H1 (cell line): ENCODE results near the gene SHC3. TPM values are rescaled to one million over a fixed set of nuclear protein-coding genes. Genes with fewer than 3 reads are reported as not detected.

Experiments
- CTCF ChIA-PET: fragments of 300-600 bp; sonication (Branson Sonifier 250); formaldehyde crosslinking; loops from one replicate; lab custom pipeline; 2021; ENCODE audit not compliant: partially characterized antibody; lab: Charles Lee
- POLR2A ChIA-PET: fragments of 300-600 bp; sonication (Branson Sonifier 250); formaldehyde crosslinking; loops from one replicate; lab custom pipeline; 2021; ENCODE audit warnings: inconsistent platforms; ENCODE audit not compliant: partially characterized antibody; lab: Charles Lee
- DNase-seq, 2 experiments: peaks; one replicate each; pipeline versions ENCODE4 v3.0.0 to v3.0.0-alpha.2; 2010 to 2022; ENCODE audit warnings: low spot score in 2 of 2, low read depth in 1 of 2, mixed read lengths in 1 of 2
- FAIRE-seq: peaks from 2 replicates; lab custom pipeline; 2011; peaks lifted over from hg19 to GRCh38; lab: Jason Lieb, UNC
- H2AFZ ChIP-seq: 2 replicates; pipeline ENCODE4 v1.8.1; 2012; ENCODE audit warnings: low read length, inconsistent platforms
- H2AK5ac ChIP-seq: 2 replicates; pipeline ENCODE4 v1.6.1; 2013; ENCODE audit warnings: low read depth, low read length
- H2BK120ac ChIP-seq: replicated peaks from 2 replicates; pipeline ENCODE3; 2013; ENCODE audit warnings: low read depth, low read length, inconsistent platforms
- H2BK12ac ChIP-seq: 2 replicates; pipeline ENCODE4 v1.6.1; 2013; ENCODE audit warnings: low read depth, low read length
- H2BK15ac ChIP-seq: 2 replicates; pipeline ENCODE4 v1.6.1; 2013; ENCODE audit warnings: low read length
- H2BK20ac ChIP-seq: 2 replicates; pipeline ENCODE4 v1.6.1; 2013; ENCODE audit warnings: low read length
- H2BK5ac ChIP-seq: 2 replicates; pipeline ENCODE4 v1.6.1; 2013; ENCODE audit warnings: low read depth, low read length
- H3K14ac ChIP-seq: 2 replicates; pipeline ENCODE4 v1.6.1; 2013; ENCODE audit warnings: inconsistent platforms; ENCODE audit not compliant: insufficient read length
- H3K18ac ChIP-seq: 2 replicates; pipeline ENCODE4 v1.6.1; 2013; ENCODE audit warnings: low read length; ENCODE audit errors: extremely low read depth
- H3K23ac ChIP-seq: 2 replicates; pipeline ENCODE4 v1.6.1; 2013; ENCODE audit warnings: inconsistent platforms; ENCODE audit not compliant: insufficient read length
- H3K23me2 ChIP-seq: 2 replicates; pipeline ENCODE4 v1.6.1; 2013; ENCODE audit warnings: low read depth, low read length
- H3K27ac ChIP-seq: 2 replicates; pipeline ENCODE4 v1.6.1; 2011; ENCODE audit warnings: low read depth, low read length, inconsistent platforms
- H3K27me3 ChIP-seq, 4 experiments: replicated peaks in 1 of 4; 1 replicate in 1 of 4; 2 replicates in 3 of 4; pipeline versions ENCODE4 v1.6.1 to v1.8.1; 2011 to 2013; ENCODE audit warnings: low read length in 3 of 4, mild to moderate bottlenecking in 3 of 4, inconsistent platforms in 2 of 4, mixed read lengths in 2 of 4, moderate library complexity in 1 of 4; ENCODE audit not compliant: control insufficient read depth in 3 of 4, insufficient read depth in 3 of 4; ENCODE audit errors: extremely low read depth in 1 of 4
- H3K36me3 ChIP-seq, 4 experiments: 2 replicates each; pipeline versions ENCODE4 v1.6.1 to v1.8.1; 2011 to 2013; ENCODE audit warnings: mild to moderate bottlenecking in 4 of 4, low read length in 3 of 4, moderate library complexity in 2 of 4, control low read depth in 1 of 4, inconsistent platforms in 1 of 4; ENCODE audit not compliant: insufficient read depth in 4 of 4, control insufficient read depth in 2 of 4
- H3K4ac ChIP-seq: replicated peaks from 2 replicates; pipeline ENCODE3; 2013; ENCODE audit warnings: low read length, low read depth, mixed read lengths, inconsistent platforms; ENCODE audit not compliant: insufficient read length
- H3K4me1 ChIP-seq, 4 experiments: replicated peaks in 1 of 4; 1 replicate in 1 of 4; 2 replicates in 3 of 4; pipeline versions ENCODE4 v1.6.1 to v1.8.1; 2011 to 2013; ENCODE audit warnings: low read length in 3 of 4, inconsistent platforms in 2 of 4, mixed read lengths in 1 of 4; ENCODE audit not compliant: insufficient read depth in 4 of 4, control insufficient read depth in 3 of 4
- H3K4me2 ChIP-seq, 2 experiments: 2 replicates each; pipeline versions ENCODE4 v1.6.1 to v1.8.1; 2011 to 2013; ENCODE audit warnings: low read depth in 2 of 2, low read length in 2 of 2, control low read depth in 1 of 2, inconsistent platforms in 1 of 2, mild to moderate bottlenecking in 1 of 2; ENCODE audit not compliant: insufficient read depth in 1 of 2
- H3K4me3 ChIP-seq, 4 experiments: fragments of 200-600, 300-600 bp in 1 of 4; sonication (generic), shearing (Covaris generic), sonication (Bioruptor Twin) in 1 of 4; 2 replicates each; pipeline versions ENCODE4 v1.5.1 to v1.8.1; 2011 to 2016; ENCODE audit warnings: low read length in 4 of 4, low read depth in 3 of 4, control low read depth in 2 of 4, inconsistent platforms in 2 of 4, mild to moderate bottlenecking in 2 of 4, mixed read lengths in 1 of 4, moderate library complexity in 1 of 4; ENCODE audit not compliant: insufficient read depth in 2 of 4; ENCODE audit errors: extremely low read depth in 1 of 4
- H3K56ac ChIP-seq: replicated peaks from 2 replicates; pipeline ENCODE3; 2013; ENCODE audit warnings: low read depth, mild to moderate bottlenecking, mixed read lengths, low read length, inconsistent platforms; ENCODE audit not compliant: insufficient read length
- H3K79me1 ChIP-seq: 2 replicates; pipeline ENCODE4 v1.6.1; 2013; ENCODE audit warnings: low read depth, low read length, control low read depth
- H3K79me2 ChIP-seq, 2 experiments: 2 replicates each; pipeline versions ENCODE4 v1.6.1 to v1.8.1; 2012 to 2013; ENCODE audit warnings: low read length in 2 of 2, mild to moderate bottlenecking in 2 of 2, inconsistent platforms in 1 of 2; ENCODE audit not compliant: insufficient read depth in 2 of 2, control insufficient read depth in 1 of 2
- H3K9ac ChIP-seq, 4 experiments: replicated peaks in 1 of 4; 1 replicate in 1 of 4; 2 replicates in 3 of 4; pipeline versions ENCODE4 v1.6.1 to v1.8.1; 2011 to 2013; ENCODE audit warnings: low read depth in 3 of 4, low read length in 3 of 4, control low read depth in 2 of 4, mild to moderate bottlenecking in 2 of 4, moderate library complexity in 2 of 4, inconsistent platforms in 1 of 4; ENCODE audit errors: extremely low read depth in 1 of 4
- H3K9me3 ChIP-seq, 2 experiments: 2 replicates each; pipeline versions ENCODE4 v1.6.1 to v1.8.1; 2012 to 2013; ENCODE audit warnings: mild to moderate bottlenecking in 2 of 2, moderate library complexity in 2 of 2, control low read depth in 1 of 2, inconsistent platforms in 1 of 2, low read depth in 1 of 2, low read length in 1 of 2, mixed read lengths in 1 of 2; ENCODE audit not compliant: insufficient read depth in 2 of 2
- H4K20me1 ChIP-seq, 2 experiments: replicated peaks in 1 of 2; 2 replicates each; pipeline versions ENCODE3 to v1.8.1; 2011 to 2013; ENCODE audit warnings: inconsistent platforms in 2 of 2, low read length in 2 of 2, mild to moderate bottlenecking in 1 of 2; ENCODE audit not compliant: insufficient read depth in 2 of 2, control insufficient read depth in 1 of 2
- H4K5ac ChIP-seq: 2 replicates; pipeline ENCODE4 v1.6.1; 2013; ENCODE audit warnings: low read length, low read depth, mixed read lengths, inconsistent platforms; ENCODE audit not compliant: insufficient read length
- H4K8ac ChIP-seq: 2 replicates; pipeline ENCODE4 v1.8.0; 2013; ENCODE audit warnings: mild to moderate bottlenecking, moderate library complexity, low read length, inconsistent platforms; ENCODE audit not compliant: insufficient read depth; ENCODE audit errors: extremely low read depth
- H4K91ac ChIP-seq: replicated peaks from 2 replicates; pipeline ENCODE3; 2013; ENCODE audit warnings: low read length, mixed read lengths, inconsistent platforms; ENCODE audit not compliant: insufficient read length
- BRCA1 ChIP-seq: IDR thresholded peaks from 2 replicates; pipeline ENCODE4 v1.6.1; 2012; ENCODE audit warnings: low read depth, low read length, improper control_type of control experiment
- CREB1 ChIP-seq: IDR thresholded peaks from 2 replicates; pipeline ENCODE4 v1.6.1; 2012; ENCODE audit warnings: inconsistent platforms
- EZH2 ChIP-seq: fragments of 200-600 bp; sonication (generic); IDR thresholded peaks from 2 replicates; pipeline ENCODE4 v1.7.1; 2012; ENCODE audit warnings: low read depth, mild to moderate bottlenecking, moderate library complexity, low read length, inconsistent platforms; ENCODE audit not compliant: severe bottlenecking
- GTF2F1 ChIP-seq: IDR thresholded peaks from 2 replicates; pipeline ENCODE4 v1.6.1; 2012; ENCODE audit warnings: low read depth, low read length, improper control_type of control experiment, borderline replicate concordance
- JUN ChIP-seq: IDR thresholded peaks from 2 replicates; pipeline ENCODE4 v1.6.1; 2011; ENCODE audit warnings: low read depth, mild to moderate bottlenecking, improper control_type of control experiment, low read length
- KDM4A ChIP-seq: IDR thresholded peaks from one replicate; pipeline ENCODE4 v1.7.1; 2012; ENCODE audit warnings: low read depth, mild to moderate bottlenecking, moderate library complexity, low read length, inconsistent platforms; ENCODE audit not compliant: severe bottlenecking
- KDM5A ChIP-seq: fragments of 200-600 bp; IDR thresholded peaks from 2 replicates; pipeline ENCODE4 v1.7.1; 2012; ENCODE audit warnings: mild to moderate bottlenecking, low read length, inconsistent platforms, mixed read lengths
- MAFK ChIP-seq: IDR thresholded peaks from 2 replicates; pipeline ENCODE4 v1.6.1; 2012; ENCODE audit warnings: low read depth, mild to moderate bottlenecking, improper control_type of control experiment, low read length
- POLR2AphosphoS5 ChIP-seq: IDR thresholded peaks from 2 replicates; pipeline ENCODE4 v1.6.1; 2011; ENCODE audit warnings: low read depth, low read length
- POU5F1 ChIP-seq: IDR thresholded peaks from 2 replicates; pipeline ENCODE4 v1.6.1; 2011; ENCODE audit warnings: low read depth, mild to moderate bottlenecking, low read length, moderate library complexity
- RBBP5 ChIP-seq: IDR thresholded peaks from 2 replicates; pipeline ENCODE4 v1.7.1; 2012; ENCODE audit warnings: low read depth, mild to moderate bottlenecking, inconsistent platforms, low read length, moderate library complexity, borderline replicate concordance
- SAP30 ChIP-seq: fragments of 300-600 bp; sonication (generic); IDR thresholded peaks from 2 replicates; pipeline ENCODE4 v1.7.1; 2012; ENCODE audit warnings: low read length, moderate library complexity, mild to moderate bottlenecking, inconsistent platforms; ENCODE audit not compliant: insufficient read depth, insufficient replicate concordance
- SIRT6 ChIP-seq: IDR thresholded peaks from one replicate; pipeline ENCODE4 v1.7.1; 2012; ENCODE audit warnings: low read length, inconsistent platforms
- SRF ChIP-seq: IDR thresholded peaks from 2 replicates; pipeline ENCODE4 v1.6.1; 2011; ENCODE audit warnings: mild to moderate bottlenecking, low read depth, low read length, moderate library complexity
- ZNF274 ChIP-seq: IDR thresholded peaks from 2 replicates; pipeline ENCODE4 v1.7.0; 2012; ENCODE audit warnings: low read length, borderline replicate concordance; ENCODE audit errors: extremely low read depth
- WGBS, 2 experiments: shearing (Covaris generic) in 1 of 2; methylation state at CpG; one replicate each; pipeline versions ENCODE4 v1.1.6 to v1.1.7; 2013 to 2015; ENCODE audit warnings: low lambda C conversion rate in 2 of 2, mixed read lengths in 2 of 2, inconsistent platforms in 1 of 2, low coverage in 1 of 2, missing lambda C conversion rate in 1 of 2; ENCODE audit not compliant: insufficient replicate concordance in 2 of 2, insufficient coverage in 1 of 2, insufficient read length in 1 of 2; ENCODE audit errors: extremely low coverage in 1 of 2, missing lambda C conversion rate in 1 of 2; 5-methylcytosine and 5-hydroxymethylcytosine counted together
- polyA plus RNA-seq, 7 experiments: library from polyadenylated mRNA; depleted of rRNA in 3 of 7; stranded (reverse) in 5 of 7; unstranded in 2 of 7; fragments of >200 nt in 5 of 7; fragments of 200-250 nt in 2 of 7; gene quantifications; 1 replicate in 5 of 7; 2 replicates in 1 of 7; 4 replicates in 1 of 7; pipeline versions ENCODE4 v1.2.1 to v1.2.3, GENCODE V29; 2011 to 2013; ENCODE audit warnings: missing spikeins in 2 of 7, mixed read lengths in 2 of 7
- total RNA-seq: library from RNA; stranded (reverse); fragmentation: NEBNext Ultra II Directional; extraction: Animal tissue kit (Norgen Biotek cat#: 25700); gene quantifications from 2 replicates; pipeline ENCODE4 v1.2.1, GENCODE V29; 2021

The SHC3 gene
- total and polyA plus RNA-seq, 2 of the 8 experiments (the other 6 are each of a cell fraction or from before 2014, with no cell fraction given): 1.4 to 7.1 TPM

DNA sequence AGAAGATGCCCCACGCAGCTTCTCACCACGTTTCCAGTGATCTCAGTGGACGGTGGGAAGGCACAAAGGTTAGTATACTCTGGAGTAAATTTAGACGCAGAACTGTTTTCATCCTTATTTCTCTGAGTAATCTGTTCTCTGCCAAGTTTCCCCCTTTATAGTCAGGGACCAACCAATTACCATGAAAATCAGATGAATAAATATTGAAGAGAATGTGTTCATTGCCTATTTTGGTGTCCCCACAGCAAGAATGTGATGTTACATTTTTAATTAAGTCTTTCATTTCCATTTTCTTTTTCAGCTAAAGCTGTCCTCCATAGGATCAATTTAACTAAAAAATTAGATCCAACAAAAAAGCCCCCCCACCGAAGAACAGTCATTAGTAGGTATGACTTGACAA lies 146.0 kb downstream of the SHC3 start:
- WGBS, 2 experiments: 91% methylated on average over 5 of the region's 5 CpGs; no CpG with 5 or more reads in 1 of the 2 experiments
- TF ChIP-seq RBBP5 (no peak), SRF (no peak), ZNF274 (no peak), EZH2 (no peak), MAFK (no peak), SAP30 (no peak), POU5F1 (no peak), CREB1 (no peak), GTF2F1 (no peak), JUN (no peak), POLR2AphosphoS5 (no peak), KDM4A (no peak), KDM5A (no peak), BRCA1 (no peak), SIRT6 (no peak)

More for the DNA sequence above, 146.0 kb downstream of the SHC3 start:
- H2BK15ac ChIP-seq: no peak overlapping the region
- no peaks in the 10 kb centered on the region for H3K27me3 ChIP-seq
- POLR2A ChIA-PET: interaction anchor here (1.0 kb wide), 1 partner anchor 24 kb away, joined by 3 read pairs; no protein-coding TSS in a partner anchor
- H2BK12ac ChIP-seq: no peak overlapping the region
- H3K79me2 ChIP-seq: no peaks in the 10 kb centered on the region
- H2BK120ac ChIP-seq: no peak overlapping the region
- H3K14ac ChIP-seq: no peak overlapping the region
- H4K91ac ChIP-seq: no peak overlapping the region
- no peak overlapping the region for H3K4ac ChIP-seq
- H3K36me3 ChIP-seq: no peaks in the 10 kb centered on the region
- H3K79me1 ChIP-seq: no peaks in the 10 kb centered on the region
- no peaks in the 10 kb centered on the region for H3K23me2 ChIP-seq
- DNase-seq (no peak), FAIRE-seq (no peak)
- H2BK5ac ChIP-seq: no peak overlapping the region
- no peak overlapping the region for H3K56ac ChIP-seq
- H3K4me1 ChIP-seq: no peaks in the 10 kb centered on the region
- no peak overlapping the region for H2AK5ac ChIP-seq
- no peak overlapping the region for H2AFZ ChIP-seq
- no peak overlapping the region for H4K8ac ChIP-seq
- 0 out of 4 replicates have a peak, but pooled peaks cover 0 to 3% of the 10 kb centered on the region in 2 experiments for H3K9me3 ChIP-seq
- no peak overlapping the region for H3K9ac ChIP-seq
- CTCF ChIA-PET: interaction anchor here (0.7 to 1.5 kb wide), 3 partner anchors 12 to 20 kb away, joined by 3 read pairs; no protein-coding TSS in a partner anchor
- no peak overlapping the region for H3K18ac ChIP-seq
- H2BK20ac ChIP-seq: no peak overlapping the region
- no peak overlapping the region for H4K5ac ChIP-seq
- H3K23ac ChIP-seq: no peak overlapping the region
- no peak overlapping the region for H3K4me2 ChIP-seq
- no peak overlapping the region for H3K4me3 ChIP-seq
- no peak overlapping the region for H3K27ac ChIP-seq
- no peaks in the 10 kb centered on the region for H4K20me1 ChIP-seq
